AG04450 (cell line): ENCODE measurements around the gene VIPR1. TPM values are rescaled to one million over a fixed set of nuclear protein-coding genes. Genes with fewer than 3 reads are reported as not detected.

Experiments
- CTCF ChIA-PET: fragments of 300-600, 350-600 bp; formaldehyde crosslinking; extraction: SDS; loops from one replicate; lab custom pipeline; 2022; ENCODE audit warnings: antibody characterized with exemption, inconsistent platforms; lab: Charles Lee
- POLR2A ChIA-PET: fragments of 350-600 bp; formaldehyde crosslinking; extraction: SDS; loops from one replicate; lab custom pipeline; 2021; ENCODE audit warnings: antibody characterized with exemption, inconsistent platforms; lab: Yijun Ruan, JAX
- DNase-seq: peaks from one replicate; pipeline ENCODE4 v3.0.0-alpha.2; 2011; ENCODE audit warnings: low read depth, low spot score
- H3K27ac ChIP-seq: one replicate; pipeline ENCODE4 v1.5.1; 2012; ENCODE audit warnings: low read depth, low read length, control low read depth
- H3K27me3 ChIP-seq: one replicate; pipeline ENCODE4 v1.6.0; 2012; ENCODE audit warnings: low read length; ENCODE audit not compliant: control insufficient read depth, insufficient read depth
- H3K4me3 ChIP-seq: 2 replicates; pipeline ENCODE4 v1.5.1; 2011; ENCODE audit warnings: mild to moderate bottlenecking, low read depth, low read length, control low read depth
- H3K9me3 ChIP-seq: 2 replicates; pipeline ENCODE4 v1.5.1; 2012; ENCODE audit warnings: low read length; ENCODE audit not compliant: control insufficient read depth, insufficient read depth
- CTCF ChIP-seq: IDR thresholded peaks from 2 replicates; pipeline ENCODE4 v1.5.1; 2011; ENCODE audit warnings: low read depth, low read length, control low read depth, inconsistent platforms
- polyA minus RNA-seq: library from RNA; depleted of rRNA, polyadenylated mRNA; stranded (reverse); fragments of >200 nt; gene quantifications from 2 replicates; pipeline ENCODE4 v1.2.3, GENCODE V29; 2011; rRNA and poly(A)+ RNA removed
- polyA plus RNA-seq: library from polyadenylated mRNA; depleted of rRNA; stranded (reverse); fragments of >200 nt; gene quantifications from 2 replicates; pipeline ENCODE4 v1.2.3, GENCODE V29; 2011; rRNA removed

Gene VIPR1
- polyA plus RNA-seq, result not detected in 2 replicates
- polyA minus RNA-seq, result not detected in 2 replicates

GRCh38 chr3:42502429-42503250 is at the start of gene VIPR1:
Gene VIPR1, plus strand, starts transcription at chr3:42502643. Its CDS starts 93 bp downstream, at chr3:42502736.
- no peak within 1 kb of the TSS for H3K27ac ChIP-seq
- H3K9me3 ChIP-seq, result peaks cover 3% of the 10 kb centered on the region; the same call in 1 of the 2 replicates
- POLR2A ChIA-PET, result no interaction called here
- DNase-seq, result no peak
- CTCF ChIA-PET, result no interaction called here
- H3K27me3 ChIP-seq, result peaks cover 59% of the 10 kb centered on the region
- no peak for TF ChIP-seq CTCF
- no peak within 1 kb of the TSS for H3K4me3 ChIP-seq

- Histone ChIP-seq H3K9me3 (no peaks in the 10 kb centered on the region), H3K4me3 (no peak overlapping the region), H3K27me3 (no peaks in the 10 kb centered on the region), H3K27ac (no peak overlapping the region)
- POLR2A ChIA-PET, result no interaction called here
- CTCF ChIA-PET, result interaction anchor here (2.2 kb wide), 1 partner anchor 226 kb away, joined by 10 read pairs; no protein-coding TSS in a partner anchor
- DNase-seq, result no peak
- no peak for TF ChIP-seq CTCF
Measured at GRCh38 chr3:42456211-42456610, 46.2 kb upstream of the VIPR1 start.

- no peak overlapping the region for H3K4me3 ChIP-seq
- CTCF ChIA-PET, result no interaction called here
- DNase-seq, result no peak
- H3K27me3 ChIP-seq, result no peaks in the 10 kb centered on the region
- no peak for TF ChIP-seq CTCF
- H3K9me3 ChIP-seq, result no peaks in the 10 kb centered on the region
- no peak overlapping the region for H3K27ac ChIP-seq
- POLR2A ChIA-PET, result no interaction called here
Measured at GRCh38 chr3:42459151-42459550, 43.3 kb upstream of the VIPR1 start.

GRCh38 chr3:42461762-42462161 is 40.7 kb upstream of the VIPR1 start:
- Histone ChIP-seq H3K4me3 (no peak overlapping the region), H3K9me3 (no peaks in the 10 kb centered on the region), H3K27me3 (no peaks in the 10 kb centered on the region), H3K27ac (no peak overlapping the region)
- no peak for DNase-seq
- no peak for TF ChIP-seq CTCF
- POLR2A ChIA-PET, result no interaction called here
- CTCF ChIA-PET, result no interaction called here

- CTCF ChIA-PET, result interaction anchor here (1.5 kb wide), 1 partner anchor 20 kb away, joined by 3 read pairs; no protein-coding TSS in a partner anchor
Measured at GRCh38 chr3:42463093-42463492, 39.4 kb upstream of the VIPR1 start.

More at GRCh38 chr3:42463093-42463492, 39.4 kb upstream of the VIPR1 start:
- no peaks in the 10 kb centered on the region for H3K9me3 ChIP-seq
- H3K4me3 ChIP-seq, result no peak overlapping the region
- no peak for TF ChIP-seq CTCF
- H3K27ac ChIP-seq, result no peak overlapping the region
- no peak for DNase-seq
- no peaks in the 10 kb centered on the region for H3K27me3 ChIP-seq
- POLR2A ChIA-PET, result no interaction called here
